SK-N-SH (cell line): ENCODE results near the gene ITGA1. TPM values are rescaled to one million over a fixed set of nuclear protein-coding genes. Genes with fewer than 3 reads are reported as not detected.

Experiments used
- CTCF ChIA-PET: fragments of 300-600, 350-600 bp; formaldehyde crosslinking; extraction: SDS; loops from one replicate; lab custom pipeline; 2021; lab: Yijun Ruan, JAX
- POLR2A ChIA-PET: fragments of 350-600 bp; sonication (Branson Sonifier 250); formaldehyde crosslinking; extraction: SDS; loops from one replicate; lab custom pipeline; 2020; ENCODE audit warnings: antibody characterized with exemption, inconsistent platforms; lab: Yijun Ruan, JAX
- DNase-seq: peaks from one replicate; pipeline ENCODE4 v3.0.0; 2012
- H2AFZ ChIP-seq: fragments of 200-600 bp; sonication (generic); 2 replicates; pipeline ENCODE4 v1.8.1; 2016; ENCODE audit warnings: antibody characterized with exemption, mild to moderate bottlenecking, low read depth
- H3F3A ChIP-seq: fragments of 200-600 bp; sonication (generic); replicated peaks from 2 replicates; pipeline ENCODE3; 2016; ENCODE audit warnings: antibody characterized with exemption, mild to moderate bottlenecking; ENCODE audit not compliant: insufficient read depth
- H3K27ac ChIP-seq, 2 experiments: fragments of 200-500 bp in 1 of 2; fragments of 200-600 bp in 1 of 2; sonication (Bioruptor generic) in 1 of 2; sonication (generic), shearing (Covaris generic) in 1 of 2; 2 replicates each; pipeline versions ENCODE4 v1.5.1 to v1.6.1; 2014 to 2016; ENCODE audit warnings: low read depth in 2 of 2, inconsistent platforms in 1 of 2, low read length in 1 of 2, mild to moderate bottlenecking in 1 of 2, mixed read lengths in 1 of 2
- H3K27me3 ChIP-seq: fragments of 200-600 bp; sonication (generic), shearing (Covaris generic); 2 replicates; pipeline ENCODE4 v1.6.1; 2016; ENCODE audit warnings: mixed run types; ENCODE audit not compliant: insufficient read depth
- H3K36me3 ChIP-seq, 2 experiments: fragments of 200-500 bp in 1 of 2; fragments of 200-600 bp in 1 of 2; sonication (Bioruptor generic) in 1 of 2; sonication (generic) in 1 of 2; replicated peaks in 1 of 2; 2 replicates each; pipeline versions ENCODE3 to v1.5.1; 2014 to 2016; ENCODE audit warnings: low read length in 1 of 2, mild to moderate bottlenecking in 1 of 2; ENCODE audit not compliant: insufficient read depth in 2 of 2, control insufficient read depth in 1 of 2
- H3K4me1 ChIP-seq, 2 experiments: fragments of 200-500 bp in 1 of 2; fragments of 200-600 bp in 1 of 2; sonication (Bioruptor generic) in 1 of 2; sonication (generic), shearing (Covaris generic) in 1 of 2; 2 replicates each; pipeline versions ENCODE4 v1.5.1 to v1.6.1; 2014 to 2016; ENCODE audit warnings: low read depth in 1 of 2, low read length in 1 of 2, mixed run types in 1 of 2; ENCODE audit not compliant: insufficient read depth in 2 of 2, control insufficient read depth in 1 of 2
- H3K4me2 ChIP-seq: fragments of 200-600 bp; sonication (generic), shearing (Covaris generic); 2 replicates; pipeline ENCODE4 v1.6.1; 2017; ENCODE audit warnings: mixed run types
- H3K4me3 ChIP-seq, 2 experiments: fragments of 200-500 bp in 1 of 2; fragments of 200-600 bp in 1 of 2; sonication (Bioruptor generic) in 1 of 2; sonication (generic), shearing (Covaris generic) in 1 of 2; 2 replicates each; pipeline versions ENCODE4 v1.5.1 to v1.8.1; 2014 to 2016; ENCODE audit warnings: low read depth in 2 of 2, inconsistent platforms in 1 of 2, low read length in 1 of 2, mild to moderate bottlenecking in 1 of 2, mixed read lengths in 1 of 2, moderate library complexity in 1 of 2
- H3K79me2 ChIP-seq: fragments of 200-600 bp; sonication (generic); 2 replicates; pipeline ENCODE4 v1.8.1; 2017; ENCODE audit warnings: mild to moderate bottlenecking; ENCODE audit not compliant: insufficient read depth
- H3K9ac ChIP-seq: fragments of 200-600 bp; sonication (generic); 2 replicates; pipeline ENCODE4 v1.6.1; 2017; ENCODE audit warnings: mixed run types
- H3K9me2 ChIP-seq: fragments of 200-600 bp; sonication (generic); 2 replicates; pipeline ENCODE4 v1.6.1; 2017; ENCODE audit warnings: mixed run types
- H3K9me3 ChIP-seq: fragments of 200-600 bp; sonication (generic); 2 replicates; pipeline ENCODE4 v1.6.1; 2017; ENCODE audit warnings: mixed run types, mild to moderate bottlenecking, moderate library complexity
- H4K20me1 ChIP-seq: fragments of 200-600 bp; sonication (generic); 2 replicates; pipeline ENCODE4 v1.6.1; 2017; ENCODE audit warnings: mild to moderate bottlenecking, mixed run types; ENCODE audit not compliant: insufficient read depth
- EP300 ChIP-seq, 2 experiments: IDR thresholded peaks; 2 replicates each; pipeline versions ENCODE4 v1.4.0 to v1.6.1; 2012; ENCODE audit warnings: borderline replicate concordance in 1 of 2, low read depth in 1 of 2, low read length in 1 of 2
- FOSL2 ChIP-seq: IDR thresholded peaks from 2 replicates; pipeline ENCODE4 v1.4.0; 2012; ENCODE audit warnings: low read depth, mild to moderate bottlenecking, moderate library complexity, borderline replicate concordance
- GATA2 ChIP-seq: sonication (generic); formaldehyde crosslinking; IDR thresholded peaks from 2 replicates; pipeline ENCODE4 v1.5.0; 2020; ENCODE audit warnings: mild to moderate bottlenecking, missing genetic modification reagents
- JUND ChIP-seq: IDR thresholded peaks from 2 replicates; pipeline ENCODE4 v1.4.0; 2012
- NFIC ChIP-seq: IDR thresholded peaks from 2 replicates; pipeline ENCODE4 v1.4.0; 2012; ENCODE audit warnings: borderline replicate concordance
- NRF1 ChIP-seq: IDR thresholded peaks from 2 replicates; pipeline ENCODE4 v1.6.1; 2012; ENCODE audit warnings: low read depth, mild to moderate bottlenecking, low read length
- POLR2AphosphoS5 ChIP-seq: IDR thresholded peaks from 2 replicates; pipeline ENCODE4 v1.6.1; 2012; ENCODE audit warnings: low read depth, low read length
- REST ChIP-seq: IDR thresholded peaks from 2 replicates; pipeline ENCODE4 v1.6.1; 2012; ENCODE audit warnings: mild to moderate bottlenecking, low read depth, low read length, moderate library complexity
- SIN3A ChIP-seq: IDR thresholded peaks from 2 replicates; pipeline ENCODE4 v1.6.1; 2012; ENCODE audit warnings: low read depth, mild to moderate bottlenecking, low read length, moderate library complexity, borderline replicate concordance
- TEAD4 ChIP-seq: IDR thresholded peaks from 2 replicates; pipeline ENCODE4 v1.4.0; 2012; ENCODE audit warnings: mild to moderate bottlenecking, borderline replicate concordance; ENCODE audit not compliant: insufficient read depth
- ZBTB33 ChIP-seq: IDR thresholded peaks from 2 replicates; pipeline ENCODE4 v1.4.0; 2012; ENCODE audit warnings: low read depth, borderline replicate concordance
- WGBS: methylation state at CpG from one replicate; pipeline ENCODE4 v1.1.6; 2017; ENCODE audit warnings: low lambda C conversion rate; 5-methylcytosine and 5-hydroxymethylcytosine counted together
- polyA plus RNA-seq, 3 experiments: library from polyadenylated mRNA; depleted of rRNA; stranded (reverse); fragments of >200 nt; gene quantifications; 2 replicates each; pipeline ENCODE4 v1.2.3, GENCODE V29; 2012

The ITGA1 gene
- polyA plus RNA-seq, 1 of the 3 experiments (the other 2 are of a cell fraction) = 7.7 TPM

- no peaks in the 10 kb centered on the region for H3K9me2 ChIP-seq
- H3K27ac ChIP-seq = no peak overlapping the region
- no peaks in the 10 kb centered on the region for H3K9me3 ChIP-seq
- no peak for DNase-seq
- no peak overlapping the region for H3K9ac ChIP-seq
- no peaks in the 10 kb centered on the region for H3F3A ChIP-seq
- TF ChIP-seq GATA2 (CRISPR knock-in tag) = no peak
- no peak for TF ChIP-seq POLR2AphosphoS5
- TF ChIP-seq, all 33 proteins: peak for 0
- WGBS = 38% methylated on average over 1 of the region's 1 CpG
- Histone ChIP-seq H3K4me2 (no peak overlapping the region), H3K27me3 (no peaks in the 10 kb centered on the region), H2AFZ (no peak overlapping the region), H3K4me3 (no peak overlapping the region), H3K36me3 (no peaks in the 10 kb centered on the region), H3K79me2 (no peaks in the 10 kb centered on the region), H4K20me1 (no peaks in the 10 kb centered on the region), H3K4me1 (no peaks in the 10 kb centered on the region)
- ChIA-PET CTCF (no interaction called here), POLR2A (no interaction called here)
Measured at GRCh38 chr5:52760695-52761366, 26.9 kb upstream of the ITGA1 start.

GRCh38 chr5:52767217-52767743 is 20.4 kb upstream of the ITGA1 start:
- CTCF ChIA-PET = interaction anchor here (1.4 to 1.6 kb wide), 2 partner anchors 20 to 22 kb away, joined by 3 to 4 read pairs; no protein-coding TSS in a partner anchor
- POLR2A ChIA-PET = no interaction called here
- no peak overlapping the region; a peak in 1 of 4 replicates for H3K27ac ChIP-seq

More at GRCh38 chr5:52767217-52767743, 20.4 kb upstream of the ITGA1 start:
- Histone ChIP-seq H3K9me3 (no peaks in the 10 kb centered on the region), H3K79me2 (no peaks in the 10 kb centered on the region), H3K9ac (no peak overlapping the region), H2AFZ (no peak overlapping the region), H3F3A (no peaks in the 10 kb centered on the region), H3K36me3 (no peaks in the 10 kb centered on the region), H3K4me3 (no peak overlapping the region), H3K4me2 (no peak overlapping the region), H4K20me1 (no peaks in the 10 kb centered on the region), H3K9me2 (no peaks in the 10 kb centered on the region), H3K4me1 (no peaks in the 10 kb centered on the region; a peak in 1 of 4 replicates), H3K27me3 (no peaks in the 10 kb centered on the region)
- TF ChIP-seq JUND = no peak
- no peak for TF ChIP-seq EP300 (IDR thresholded peaks at IDR 0.05; ENCODE audit: borderline replicate concordance in 1 of 2, low read depth in 1 of 2, low read length in 1 of 2)
- TF ChIP-seq ZBTB33 = no peak
- TF ChIP-seq FOSL2 = no peak
- TF ChIP-seq NFIC = peak; percentile 14; the same call in 1 of the 2 replicates
- no peak for TF ChIP-seq NRF1
- no peak for TF ChIP-seq REST
- TF ChIP-seq TEAD4 = no peak
- no peak for TF ChIP-seq SIN3A
- WGBS = 82% methylated on average over 2 of the region's 2 CpGs
- no peak for DNase-seq
